Bronchial smooth muscle cell (primary cell): ENCODE results near the gene GAS2. TPM values are rescaled to one million over a fixed set of nuclear protein-coding genes. Genes with fewer than 3 reads are reported as not detected.

Experiments used
- total RNA-seq: library from RNA; depleted of rRNA; stranded (reverse); fragments of >200 nt; gene quantifications from 2 replicates; pipeline ENCODE4 v1.2.1, GENCODE V29; 2014

The GAS2 gene
- 0.63 and 1.0 TPM in 2 replicates for total RNA-seq

GRCh38 chr11:22666325-22666687, at the start of gene GAS2:
GAS2 (plus strand) TSS chr11:22666611; CDS start chr11:22674870, 8,259 bp downstream.

GRCh38 chr11:22625448-22626287, 40.7 kb upstream of the GAS2 start, which contains the start of gene FANCF:
FANCF (minus strand) TSS chr11:22625823; CDS start chr11:22625810, 13 bp downstream.

DNA sequence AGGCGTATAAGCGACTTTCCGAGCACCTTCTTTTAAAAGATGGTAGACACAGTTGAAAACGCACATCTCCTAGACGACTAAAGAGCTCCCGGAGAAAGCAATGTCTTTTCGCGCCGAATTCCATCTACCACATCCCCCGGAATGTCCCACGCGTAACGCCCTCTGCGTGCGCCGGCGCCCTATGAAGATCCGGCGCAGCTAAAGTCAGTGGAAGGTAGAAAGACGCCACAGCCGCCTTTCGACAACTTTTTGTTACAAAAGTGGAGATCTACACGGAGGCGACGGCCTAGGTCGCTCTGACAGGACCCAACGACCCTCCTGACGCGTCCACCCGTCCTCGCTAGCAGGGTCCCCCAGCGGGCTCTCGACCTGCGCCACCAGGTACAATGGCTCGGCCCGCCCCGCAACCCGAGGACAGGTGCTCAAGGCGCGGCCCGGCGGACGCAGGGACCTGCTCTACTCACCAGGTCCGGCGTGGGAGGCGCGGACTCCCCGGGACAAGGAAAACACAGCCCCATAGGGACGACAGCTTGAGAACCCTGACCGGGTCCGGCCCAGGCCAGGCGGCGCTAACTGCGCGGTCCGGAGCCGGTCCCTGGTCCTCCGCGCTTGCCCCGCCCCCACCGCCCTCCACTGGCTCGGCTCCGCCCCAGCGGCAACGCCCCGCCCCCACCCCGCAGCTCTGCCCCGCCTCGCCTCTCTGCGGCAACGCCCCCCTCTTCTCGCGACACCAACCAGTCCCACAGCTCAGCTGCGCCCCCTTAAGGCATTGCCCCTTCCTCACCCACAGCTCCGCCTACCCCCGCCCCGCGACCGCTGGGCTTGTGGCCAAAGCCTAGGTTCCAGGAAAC, 163.0 kb downstream of the GAS2 start, which contains the start of gene SVIP:
Gene SVIP (minus strand): TSS at position 571 of the 851 bp plus-strand sequence. CDS start 53 bp downstream, at position 518.

DNA sequence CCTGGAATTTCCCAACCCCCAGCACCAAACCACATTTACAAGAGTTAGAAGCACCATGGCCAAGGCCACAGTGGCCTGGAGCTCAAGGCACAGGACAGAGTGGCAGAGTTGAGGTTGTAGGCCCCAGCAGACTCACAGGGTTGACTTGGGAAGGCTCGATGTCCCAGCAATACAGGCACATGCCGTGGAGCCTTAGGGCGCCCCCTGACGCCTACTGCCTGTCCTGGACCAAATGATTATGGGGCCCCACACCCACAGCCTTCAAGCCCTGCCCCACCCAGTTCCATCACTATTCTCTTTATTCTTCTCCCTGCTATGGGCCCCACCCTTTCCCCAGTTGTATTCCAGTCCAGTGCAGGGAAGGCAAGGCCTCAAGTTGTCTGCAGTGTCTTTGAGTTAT, 193.8 kb downstream of the GAS2 start, which contains the start of gene CCDC179:
Gene CCDC179 (minus strand): TSS at position 234 of the 400 bp plus-strand sequence. CDS start 53 bp downstream, at position 181.

Other genes starting within 250 kb of the GAS2 start
- gene FANCF, start 40.8 kb upstream of the GAS2 start, total RNA-seq, result 3.6 and 8.4 TPM in 2 replicates
- gene SVIP, start 163.2 kb downstream of the GAS2 start, total RNA-seq, result 0.52 and 3.9 TPM in 2 replicates
- not detected in 2 replicates for gene CCDC179, start 193.9 kb downstream of the GAS2 start, total RNA-seq